Smooth muscle cell (in vitro differentiated cells): ENCODE measurements around the gene ALCAM. TPM values are rescaled to one million over a fixed set of nuclear protein-coding genes. Genes with fewer than 3 reads are reported as not detected.

Source experiments
- DNase-seq: peaks from one replicate; lab custom pipeline; 2025; ENCODE audit not compliant: unreplicated experiment; lab: John Stamatoyannopoulos, UW
- H2AFZ ChIP-seq: fragments of 200-600 bp; sonication (generic); 2 replicates; pipeline ENCODE4 v1.6.0; 2016; ENCODE audit warnings: antibody characterized with exemption, low read depth, mild to moderate bottlenecking
- H3F3A ChIP-seq: fragments of 200-600 bp; sonication (generic); 2 replicates; pipeline ENCODE4 v1.6.0; 2017; ENCODE audit warnings: antibody characterized with exemption, low read depth
- H3K27ac ChIP-seq: fragments of 200-600 bp; sonication (generic); 2 replicates; pipeline ENCODE4 v1.5.1; 2016; ENCODE audit warnings: low read depth, mild to moderate bottlenecking
- H3K27me3 ChIP-seq: fragments of 200-600 bp; sonication (generic); 2 replicates; pipeline ENCODE4 v1.6.1; 2016; ENCODE audit warnings: low read depth, mild to moderate bottlenecking
- H3K36me3 ChIP-seq: fragments of 200-600 bp; sonication (generic); 2 replicates; pipeline ENCODE4 v1.5.1; 2016; ENCODE audit warnings: low read depth
- H3K4me1 ChIP-seq: fragments of 200-600 bp; sonication (generic); 2 replicates; pipeline ENCODE4 v1.5.1; 2016; ENCODE audit warnings: low read depth
- H3K4me2 ChIP-seq: fragments of 200-600 bp; sonication (generic); 2 replicates; pipeline ENCODE4 v1.6.0; 2016; ENCODE audit warnings: mild to moderate bottlenecking
- H3K4me3 ChIP-seq: fragments of 200-600 bp; sonication (generic); 2 replicates; pipeline ENCODE4 v1.5.1; 2016; ENCODE audit warnings: mild to moderate bottlenecking
- H3K79me2 ChIP-seq: fragments of 200-600 bp; sonication (generic); 2 replicates; pipeline ENCODE4 v1.6.0; 2016; ENCODE audit warnings: low read depth, mild to moderate bottlenecking
- H3K9ac ChIP-seq: fragments of 200-600 bp; sonication (generic); 2 replicates; pipeline ENCODE4 v1.6.0; 2016; ENCODE audit warnings: low read depth
- H3K9me3 ChIP-seq: fragments of 200-600 bp; sonication (generic); replicated peaks from 2 replicates; pipeline ENCODE4 v1.5.1; 2016; ENCODE audit warnings: low read depth
- H4K20me1 ChIP-seq: fragments of 200-600 bp; sonication (generic); 2 replicates; pipeline ENCODE4 v1.6.0; 2016; ENCODE audit warnings: low read depth
- WGBS: methylation state at CpG from one replicate; pipeline ENCODE4 v1.1.7; 2016; ENCODE audit warnings: low lambda C conversion rate; 5-methylcytosine and 5-hydroxymethylcytosine counted together
- polyA plus RNA-seq: library from polyadenylated mRNA; unstranded; fragments of >200 nt; fragmentation: Nextera tagmentation; extraction: Ambion mirVana; gene quantifications from 2 replicates; pipeline ENCODE4 v1.2.1, GENCODE V29; 2016
- total RNA-seq: library from RNA; depleted of rRNA; stranded (reverse); fragments of >200 nt; gene quantifications from 2 replicates; pipeline ENCODE4 v1.2.3, GENCODE V29; 2014
- TF ChIP-seq, protein P1 (sequence below): fragments of 200-600 bp; sonication (generic); IDR thresholded peaks from 2 replicates; pipeline ENCODE4 v1.5.1; 2017; ENCODE audit warnings: borderline replicate concordance, mild to moderate bottlenecking, antibody characterized with exemption; ENCODE audit not compliant: insufficient read depth, poor library complexity, severe bottlenecking

ALCAM gene
- total and polyA plus RNA-seq, 2 experiments from 2014 or later = 110 to 314 TPM

DNA sequence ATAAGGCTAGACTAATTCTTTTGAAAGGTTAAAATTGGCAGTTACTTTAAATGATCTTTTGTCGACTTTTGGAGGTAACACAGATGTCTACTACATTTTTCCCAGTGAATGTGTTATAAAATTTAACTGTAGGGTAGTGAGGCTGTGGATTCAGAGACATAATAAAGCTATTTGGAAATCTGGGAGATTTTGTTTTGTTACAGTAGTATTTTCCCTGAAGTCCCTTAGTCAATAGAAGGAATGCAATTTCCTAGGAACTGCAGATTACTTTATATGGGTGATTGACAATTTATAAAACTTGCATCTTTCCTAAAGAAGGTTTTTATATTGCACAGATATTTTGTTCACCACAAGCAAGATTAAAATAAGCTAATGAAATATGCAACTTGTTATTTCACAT lies 96.9 kb downstream of the ALCAM start:
- Histone ChIP-seq H3K36me3 (no peaks in the 10 kb centered on the region), H3K4me3 (no peak overlapping the region), H3K79me2 (peaks cover 100% of the 10 kb centered on the region), H3K4me2 (no peak overlapping the region), H3F3A (no peaks in the 10 kb centered on the region), H3K27me3 (no peaks in the 10 kb centered on the region), H3K9ac (no peak overlapping the region), H3K9me3 (no peaks in the 10 kb centered on the region), H4K20me1 (peaks cover 5% of the 10 kb centered on the region), H2AFZ (no peak overlapping the region), H3K4me1 (peaks cover 16% of the 10 kb centered on the region), H3K27ac (no peak overlapping the region)
- TF ChIP-seq, protein P1, sequence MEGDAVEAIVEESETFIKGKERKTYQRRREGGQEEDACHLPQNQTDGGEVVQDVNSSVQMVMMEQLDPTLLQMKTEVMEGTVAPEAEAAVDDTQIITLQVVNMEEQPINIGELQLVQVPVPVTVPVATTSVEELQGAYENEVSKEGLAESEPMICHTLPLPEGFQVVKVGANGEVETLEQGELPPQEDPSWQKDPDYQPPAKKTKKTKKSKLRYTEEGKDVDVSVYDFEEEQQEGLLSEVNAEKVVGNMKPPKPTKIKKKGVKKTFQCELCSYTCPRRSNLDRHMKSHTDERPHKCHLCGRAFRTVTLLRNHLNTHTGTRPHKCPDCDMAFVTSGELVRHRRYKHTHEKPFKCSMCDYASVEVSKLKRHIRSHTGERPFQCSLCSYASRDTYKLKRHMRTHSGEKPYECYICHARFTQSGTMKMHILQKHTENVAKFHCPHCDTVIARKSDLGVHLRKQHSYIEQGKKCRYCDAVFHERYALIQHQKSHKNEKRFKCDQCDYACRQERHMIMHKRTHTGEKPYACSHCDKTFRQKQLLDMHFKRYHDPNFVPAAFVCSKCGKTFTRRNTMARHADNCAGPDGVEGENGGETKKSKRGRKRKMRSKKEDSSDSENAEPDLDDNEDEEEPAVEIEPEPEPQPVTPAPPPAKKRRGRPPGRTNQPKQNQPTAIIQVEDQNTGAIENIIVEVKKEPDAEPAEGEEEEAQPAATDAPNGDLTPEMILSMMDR = no peak
- 89% methylated on average over 1 of the region's 1 CpG for WGBS
- no peak for DNase-seq

DNA sequence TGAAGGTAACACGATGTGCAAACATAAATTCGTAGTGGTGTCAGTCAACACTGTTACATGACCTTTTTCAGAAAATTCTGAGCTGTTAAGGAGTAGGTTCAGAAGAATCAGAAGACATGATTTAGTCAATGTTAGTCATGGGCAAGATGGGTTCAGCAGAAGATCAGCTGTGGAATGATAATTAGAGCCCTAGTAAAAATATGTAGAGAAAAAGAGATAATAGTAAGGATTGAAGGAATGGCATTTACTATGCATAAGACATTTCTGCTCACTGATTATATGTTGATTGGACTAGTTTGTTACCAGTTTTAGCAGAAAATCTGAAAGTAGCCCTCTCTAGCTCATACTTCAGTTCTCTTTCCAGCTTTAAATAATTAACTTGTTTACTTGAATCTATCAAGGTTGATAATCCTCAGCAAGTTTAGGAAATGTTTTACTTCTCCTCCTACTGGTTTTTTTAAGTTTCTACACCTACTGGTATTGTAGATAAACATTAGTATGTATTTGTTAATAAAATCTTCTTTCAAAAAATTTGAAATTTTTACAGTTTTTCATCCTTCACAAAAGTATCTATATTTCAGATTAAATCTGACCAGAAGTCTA lies 98.6 kb downstream of the ALCAM start:
- H3K36me3 ChIP-seq = no peaks in the 10 kb centered on the region
- TF ChIP-seq, protein P1 = no peak
- no peak overlapping the region for H2AFZ ChIP-seq
- peak overlapping the region; percentile 51 for H3K4me2 ChIP-seq
- H3K27ac ChIP-seq = peak overlapping the region; percentile 34
- H3K9me3 ChIP-seq = no peaks in the 10 kb centered on the region
- no peaks in the 10 kb centered on the region for H4K20me1 ChIP-seq
- H3K4me3 ChIP-seq = no peak overlapping the region
- WGBS = 77% methylated on average over 2 of the region's 2 CpGs
- H3K9ac ChIP-seq = no peak overlapping the region
- peaks cover 16% of the 10 kb centered on the region for H3K4me1 ChIP-seq
- H3K79me2 ChIP-seq = peaks cover 100% of the 10 kb centered on the region
- DNase-seq = no peak
- no peaks in the 10 kb centered on the region for H3K27me3 ChIP-seq
- H3F3A ChIP-seq = no peaks in the 10 kb centered on the region

DNA sequence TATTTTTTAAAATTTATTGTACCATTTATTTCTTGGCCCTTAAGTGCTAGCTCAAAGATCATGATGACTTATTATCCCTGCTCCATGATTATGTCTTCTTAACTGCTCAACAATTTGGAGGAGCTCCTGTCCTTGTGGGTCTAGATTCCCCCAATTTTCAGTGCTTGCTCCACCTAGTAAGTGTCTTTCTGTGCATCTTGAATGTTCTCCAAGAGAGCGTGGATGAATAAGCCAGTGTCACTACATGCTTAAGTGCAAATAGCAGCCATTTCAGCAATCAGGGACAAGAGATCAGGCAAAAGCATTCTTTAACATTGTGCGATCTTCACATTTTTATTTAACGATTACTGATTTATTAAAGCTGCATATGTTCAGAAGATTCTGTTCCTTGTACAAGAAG lies 99.4 kb downstream of the ALCAM start:
- no peaks in the 10 kb centered on the region for H3K36me3 ChIP-seq
- H3K9ac ChIP-seq = no peak overlapping the region
- TF ChIP-seq, protein P1 = no peak
- DNase-seq = no peak
- WGBS = 85% methylated on average over 3 of the region's 3 CpGs
- no peaks in the 10 kb centered on the region for H3K9me3 ChIP-seq
- H3K4me2 ChIP-seq = peak overlapping the region; percentile 64
- H3K27ac ChIP-seq = peak overlapping the region; percentile 34
- peaks cover 16% of the 10 kb centered on the region for H3K4me1 ChIP-seq
- H3K27me3 ChIP-seq = no peaks in the 10 kb centered on the region
- no peak overlapping the region for H3K4me3 ChIP-seq
- H3K79me2 ChIP-seq = peaks cover 100% of the 10 kb centered on the region
- no peaks in the 10 kb centered on the region for H3F3A ChIP-seq
- H4K20me1 ChIP-seq = no peaks in the 10 kb centered on the region
- no peak overlapping the region for H2AFZ ChIP-seq
